ENCODE measurements around the gene SEMA5A.

SEMA5A gene

GRCh38 chr5:9547122-9547947 is 1.5 kb upstream of the SEMA5A start:
- DNase-seq, result no peak

GRCh38 chr5:9545136-9545991 is 511 bp downstream of the SEMA5A start:
- DNase-seq, result no peak

GRCh38 chr5:9544502-9545135 is 1.3 kb downstream of the SEMA5A start:
- no peak for DNase-seq

GRCh38 chr5:9544056-9544455 is 1.8 kb downstream of the SEMA5A start:
- no peak for DNase-seq

- DNase-seq, result no peak
Observed at GRCh38 chr5:9543311-9543920, 2.5 kb downstream of the SEMA5A start.

- no peak for DNase-seq
Observed at GRCh38 chr5:9540791-9541190, 5.1 kb downstream of the SEMA5A start.

GRCh38 chr5:9538504-9538903 is 7.4 kb downstream of the SEMA5A start:
- DNase-seq, result no peak

- no peak for DNase-seq
Observed at GRCh38 chr5:9537223-9538141, 8.4 kb downstream of the SEMA5A start.

- DNase-seq, result no peak
Observed at GRCh38 chr5:9536717-9537116, 9.2 kb downstream of the SEMA5A start.

- no peak for DNase-seq
Observed at GRCh38 chr5:9534881-9535517, 10.9 kb downstream of the SEMA5A start.

- DNase-seq, result no peak
Observed at GRCh38 chr5:9533562-9534364, 12.1 kb downstream of the SEMA5A start.

- DNase-seq, result no peak
Observed at GRCh38 chr5:9533096-9533495, 12.8 kb downstream of the SEMA5A start.

GRCh38 chr5:9529513-9529912 is 16.4 kb downstream of the SEMA5A start:
- no peak for DNase-seq

- DNase-seq, result no peak
Observed at GRCh38 chr5:9529041-9529480, 16.8 kb downstream of the SEMA5A start.

GRCh38 chr5:9524941-9525340 is 20.9 kb downstream of the SEMA5A start:
- no peak for DNase-seq

- DNase-seq, result no peak
Observed at GRCh38 chr5:9523090-9523823, 22.6 kb downstream of the SEMA5A start.

- DNase-seq, result no peak
Observed at GRCh38 chr5:9519537-9519936, 26.3 kb downstream of the SEMA5A start.

GRCh38 chr5:9516591-9516990 is 29.3 kb downstream of the SEMA5A start:
- no peak for DNase-seq

- DNase-seq, result no peak
Observed at GRCh38 chr5:9515436-9515835, 30.4 kb downstream of the SEMA5A start.

GRCh38 chr5:9514968-9515367 is 30.9 kb downstream of the SEMA5A start:
- no peak for DNase-seq
